Body of pancreas (tissue), 4 donors: Measurements from ENCODE around the gene HPX.

Experiments
- POLR2A ChIP-seq, 3 donors: fragments of 450-650 bp; IDR thresholded peaks; one replicate each; pipeline ENCODE4 v1.6.1; 2016; ENCODE audit warnings: antibody characterized with exemption in 3 of 3, mild to moderate bottlenecking in 2 of 3
- TF ChIP-seq, protein P1 (sequence below), 7 experiments: fragments of 450-650 bp in 4 of 7; fragments of 200-600 bp in 3 of 7; sonication (generic) in 3 of 7; IDR thresholded peaks; one replicate each; pipeline ENCODE4 v1.5.1; 2016 to 2019; ENCODE audit warnings: antibody characterized with exemption in 7 of 7

DNA sequence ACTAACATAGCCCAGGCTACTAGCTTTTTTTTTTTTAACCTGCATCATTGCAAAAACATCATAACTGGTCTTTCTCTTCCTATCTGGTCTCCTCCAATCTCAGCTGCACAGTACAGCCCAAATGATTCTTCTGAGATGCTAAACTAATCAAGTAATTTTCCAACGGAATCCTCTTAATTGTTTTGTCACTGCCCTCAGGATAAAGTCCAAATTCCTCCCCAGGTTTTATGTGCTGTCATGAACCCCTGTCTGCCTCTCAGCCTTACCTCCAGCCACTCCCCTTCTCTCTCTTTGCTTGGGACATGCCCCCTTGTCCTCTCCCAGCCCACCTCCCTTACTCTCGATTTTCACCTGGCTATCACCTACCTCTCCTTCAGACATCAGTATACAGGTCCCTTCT lies 34.4 kb downstream of the HPX start:
- TF ChIP-seq, protein P1, sequence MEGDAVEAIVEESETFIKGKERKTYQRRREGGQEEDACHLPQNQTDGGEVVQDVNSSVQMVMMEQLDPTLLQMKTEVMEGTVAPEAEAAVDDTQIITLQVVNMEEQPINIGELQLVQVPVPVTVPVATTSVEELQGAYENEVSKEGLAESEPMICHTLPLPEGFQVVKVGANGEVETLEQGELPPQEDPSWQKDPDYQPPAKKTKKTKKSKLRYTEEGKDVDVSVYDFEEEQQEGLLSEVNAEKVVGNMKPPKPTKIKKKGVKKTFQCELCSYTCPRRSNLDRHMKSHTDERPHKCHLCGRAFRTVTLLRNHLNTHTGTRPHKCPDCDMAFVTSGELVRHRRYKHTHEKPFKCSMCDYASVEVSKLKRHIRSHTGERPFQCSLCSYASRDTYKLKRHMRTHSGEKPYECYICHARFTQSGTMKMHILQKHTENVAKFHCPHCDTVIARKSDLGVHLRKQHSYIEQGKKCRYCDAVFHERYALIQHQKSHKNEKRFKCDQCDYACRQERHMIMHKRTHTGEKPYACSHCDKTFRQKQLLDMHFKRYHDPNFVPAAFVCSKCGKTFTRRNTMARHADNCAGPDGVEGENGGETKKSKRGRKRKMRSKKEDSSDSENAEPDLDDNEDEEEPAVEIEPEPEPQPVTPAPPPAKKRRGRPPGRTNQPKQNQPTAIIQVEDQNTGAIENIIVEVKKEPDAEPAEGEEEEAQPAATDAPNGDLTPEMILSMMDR (IDR thresholded peaks at IDR 0.05): no peak
- TF ChIP-seq POLR2A (IDR thresholded peaks at IDR 0.05): no peak
